ENCODE results near the gene PNMA1. TPM values are rescaled to one million over a fixed set of nuclear protein-coding genes. Genes with fewer than 3 reads are reported as not detected.

PNMA1 gene
- total and polyA plus RNA-seq, 2 of the 13 experiments (the other 11 are each of a cell fraction or from before 2014, with no cell fraction given), result 7.0 to 8.3 TPM

- TF ChIP-seq CERS6 (CRISPR knock-in tag; IDR thresholded peaks at IDR 0.05) (no peak), MTA1 (CRISPR knock-in tag; IDR thresholded peaks at IDR 0.05; ENCODE audit: borderline replicate concordance) (peak; percentile 10; the same call in 1 of the 2 replicates), MEF2D (CRISPR knock-in tag; IDR thresholded peaks at IDR 0.05) (0 out of 2 replicates have a peak, but pooled peaks have one; percentile 26), RFXAP (CRISPR knock-in tag; IDR thresholded peaks at IDR 0.05; ENCODE audit: borderline replicate concordance) (0 out of 2 replicates have a peak, but pooled peaks have one; percentile 41), CENPBD1 (CRISPR knock-in tag; IDR thresholded peaks at IDR 0.05; ENCODE audit: borderline replicate concordance, low read depth) (no peak), ATF4 (CRISPR knock-in tag; IDR thresholded peaks at IDR 0.05) (no peak), CC2D1A (CRISPR knock-in tag; IDR thresholded peaks at IDR 0.05) (no peak), NR2F1 (CRISPR knock-in tag; IDR thresholded peaks at IDR 0.05) (no peak), KLF15 (CRISPR knock-in tag; IDR thresholded peaks at IDR 0.05; ENCODE audit: borderline replicate concordance) (no peak), ZNF678 (CRISPR knock-in tag; IDR thresholded peaks at IDR 0.05) (no peak), ZNF609 (CRISPR knock-in tag; IDR thresholded peaks at IDR 0.05; ENCODE audit: borderline replicate concordance) (0 out of 2 replicates have a peak, but pooled peaks have one; percentile 6), PHF5A (CRISPR knock-in tag; IDR thresholded peaks at IDR 0.05; ENCODE audit: low read depth, unreplicated experiment) (no peak), RERE (CRISPR knock-in tag; IDR thresholded peaks at IDR 0.05; ENCODE audit: low read depth) (no peak)
Observed at GRCh38 chr14:73758392-73759182, 44.4 kb upstream of the PNMA1 start (continued).

All from HepG2 (cell line).